WTC11 (cell line): ENCODE measurements around the gene NUP62CL. TPM values are rescaled to one million over a fixed set of nuclear protein-coding genes. Genes with fewer than 3 reads are reported as not detected.
"Not testable (repeated sequence)": the region's sequence is repeated elsewhere in the genome, so short reads cannot be mapped to it uniquely, and the experiment has no call there.

ENCODE experiments used
- ATAC-seq: fragments of 200-7000 bp; cut with Tn5 transposase; 2 replicates; pipeline ENCODE4 v1.10.0; 2021; ENCODE audit warnings: mild to moderate bottlenecking, moderate library complexity
- CTCF ChIA-PET: fragments of 300-600 bp; sonication (Branson Sonifier 250); formaldehyde crosslinking; loops from one replicate; lab custom pipeline; 2021; ENCODE audit warnings: antibody characterized with exemption; lab: Charles Lee
- POLR2A ChIA-PET: fragments of 350-600 bp; sonication (Branson Sonifier 250); formaldehyde crosslinking; loops from one replicate; lab custom pipeline; 2021; ENCODE audit warnings: antibody characterized with exemption; lab: Charles Lee
- DNase-seq: peaks from one replicate; pipeline ENCODE4 v3.0.0; 2021; ENCODE audit warnings: low spot score
- H3K27ac Mint-ChIP-seq: 2 replicates; pipeline ENCODE4 v1.8.0; 2021; ENCODE audit warnings: mixed read lengths
- H3K27me3 Mint-ChIP-seq: 2 replicates; pipeline ENCODE4 v1.8.0; 2021; ENCODE audit warnings: low read depth, mild to moderate bottlenecking, moderate library complexity, mixed read lengths
- H3K36me3 Mint-ChIP-seq: 2 replicates; pipeline ENCODE4 v1.8.0; 2021; ENCODE audit warnings: mixed read lengths
- H3K4me1 Mint-ChIP-seq: 2 replicates; pipeline ENCODE4 v1.8.0; 2022; ENCODE audit warnings: mixed read lengths
- H3K4me3 Mint-ChIP-seq: 2 replicates; pipeline ENCODE4 v1.8.0; 2021; ENCODE audit warnings: mild to moderate bottlenecking, moderate library complexity, mixed read lengths
- H3K9me3 Mint-ChIP-seq: 2 replicates; pipeline ENCODE4 v1.8.0; 2021; ENCODE audit warnings: mixed read lengths
- ARID4B ChIP-seq: sonication (generic); formaldehyde crosslinking; IDR thresholded peaks from 2 replicates; pipeline ENCODE4 v1.8.0; 2023; ENCODE audit warnings: missing genetic modification reagents, mild to moderate bottlenecking, borderline replicate concordance
- ATF1 ChIP-seq: sonication (generic); formaldehyde crosslinking; IDR thresholded peaks from 2 replicates; pipeline ENCODE4 v1.8.1; 2023; ENCODE audit warnings: mild to moderate bottlenecking, moderate library complexity, missing genetic modification reagents
- CBFB ChIP-seq: sonication (generic); formaldehyde crosslinking; IDR thresholded peaks from 2 replicates; pipeline ENCODE4 v1.8.1; 2022; ENCODE audit warnings: mild to moderate bottlenecking, low read depth, missing genetic modification reagents
- ETV6 ChIP-seq: sonication (generic); formaldehyde crosslinking; IDR thresholded peaks from 2 replicates; pipeline ENCODE4 v1.8.1; 2022; ENCODE audit warnings: mild to moderate bottlenecking, missing genetic modification reagents
- FOXJ3 ChIP-seq: sonication (generic); formaldehyde crosslinking; IDR thresholded peaks from 2 replicates; pipeline ENCODE4 v1.9.0; 2021; ENCODE audit warnings: missing genetic modification reagents, mild to moderate bottlenecking, borderline replicate concordance
- GRHL2 ChIP-seq: fragments of 250-450 bp; sonication (Bioruptor Pico); IDR thresholded peaks from 2 replicates; pipeline ENCODE4 v1.8.0; 2022; ENCODE audit warnings: mild to moderate bottlenecking, moderate library complexity; ENCODE audit not compliant: insufficient replicate concordance, severe bottlenecking
- HMGA2 ChIP-seq: fragments of 250-450 bp; sonication (Bioruptor Pico); IDR thresholded peaks from 2 replicates; pipeline ENCODE4 v1.4.0; 2021; ENCODE audit warnings: mild to moderate bottlenecking, moderate library complexity
- IRF1 ChIP-seq: sonication (generic); formaldehyde crosslinking; IDR thresholded peaks from 2 replicates; pipeline ENCODE4 v1.8.0; 2023; ENCODE audit warnings: missing genetic modification reagents
- JAZF1 ChIP-seq: fragments of 250-450 bp; sonication (Bioruptor Pico); IDR thresholded peaks from 2 replicates; pipeline ENCODE4 v1.9.0; 2021; ENCODE audit warnings: moderate library complexity, mild to moderate bottlenecking, inconsistent platforms
- MXD4 ChIP-seq: fragments of 250-450 bp; sonication (Bioruptor Pico); IDR thresholded peaks from 2 replicates; pipeline ENCODE4 v1.8.0; 2021; ENCODE audit warnings: mild to moderate bottlenecking, moderate library complexity, borderline replicate concordance
- NFE2L1 ChIP-seq: sonication (generic); formaldehyde crosslinking; IDR thresholded peaks from 2 replicates; pipeline ENCODE4 v1.8.1; 2023; ENCODE audit warnings: missing genetic modification reagents
- NFYB ChIP-seq: sonication (generic); formaldehyde crosslinking; conservative IDR thresholded peaks from 2 replicates; pipeline ENCODE4 v1.8.0; 2022; ENCODE audit warnings: low read depth, missing genetic modification reagents
- OVOL2 ChIP-seq: fragments of 250-450 bp; sonication (Bioruptor Pico); IDR thresholded peaks from 2 replicates; pipeline ENCODE4 v1.9.0; 2021; ENCODE audit warnings: mild to moderate bottlenecking, borderline replicate concordance
- PRRX2 ChIP-seq: fragments of 250-450 bp; sonication (Bioruptor Pico); IDR thresholded peaks from 2 replicates; pipeline ENCODE4 v1.8.0; 2021; ENCODE audit warnings: mild to moderate bottlenecking
- RELA ChIP-seq: sonication (generic); formaldehyde crosslinking; IDR thresholded peaks from 2 replicates; pipeline ENCODE4 v1.8.1; 2022; ENCODE audit warnings: missing genetic modification reagents, mild to moderate bottlenecking, borderline replicate concordance
- SMAD4 ChIP-seq: sonication (generic); formaldehyde crosslinking; IDR thresholded peaks from 2 replicates; pipeline ENCODE4 v1.8.0; 2022; ENCODE audit warnings: mild to moderate bottlenecking, missing genetic modification reagents
- STAT6 ChIP-seq: sonication (generic); formaldehyde crosslinking; conservative IDR thresholded peaks from 2 replicates; pipeline ENCODE4 v1.8.1; 2023; ENCODE audit warnings: mild to moderate bottlenecking, low read depth, missing genetic modification reagents, moderate library complexity
- ZNF138 ChIP-seq: sonication (generic); formaldehyde crosslinking; conservative IDR thresholded peaks from 2 replicates; pipeline ENCODE4 v1.8.1; 2022; ENCODE audit warnings: mild to moderate bottlenecking, moderate library complexity, missing genetic modification reagents
- ZNF317 ChIP-seq: sonication (generic); formaldehyde crosslinking; IDR thresholded peaks from 2 replicates; pipeline ENCODE4 v1.8.1; 2023; ENCODE audit warnings: low read depth, mild to moderate bottlenecking, moderate library complexity, missing genetic modification reagents, borderline replicate concordance
- ZNF423 ChIP-seq: fragments of 250-450 bp; sonication (Bioruptor Pico); IDR thresholded peaks from 2 replicates; pipeline ENCODE4 v2.1.2; 2022; ENCODE audit warnings: mild to moderate bottlenecking, moderate library complexity
- ZNF425 ChIP-seq: fragments of 250-450 bp; sonication (Bioruptor Pico); conservative IDR thresholded peaks from 2 replicates; pipeline ENCODE4 v1.9.0; 2021; ENCODE audit warnings: mild to moderate bottlenecking
- total RNA-seq: library from RNA; stranded (reverse); gene quantifications from 3 replicates; pipeline ENCODE4 v1.2.3, GENCODE V29; 2021

NUP62CL gene
- total RNA-seq, 1 experiment from 2014 or later, result 3.3 TPM

GRCh38 chrX:107204068-107204605 is 2.1 kb downstream of the NUP62CL start:
- Mint-ChIP-seq H3K27ac (no peak overlapping the region), H3K4me3 (no peak overlapping the region), H3K27me3 (no peaks in the 10 kb centered on the region), H3K4me1 (peaks cover 9% of the 10 kb centered on the region; the same call in 1 of the 2 replicates), H3K36me3 (no peaks in the 10 kb centered on the region), H3K9me3 (no peaks in the 10 kb centered on the region)
- TF ChIP-seq CBFB (CRISPR knock-in tag) (no peak), FOXJ3 (CRISPR knock-in tag) (no peak), NFE2L1 (no peak), GRHL2 (CRISPR knock-in tag) (no peak), ETV6 (CRISPR knock-in tag) (no peak), ZNF425 (CRISPR knock-in tag) (no peak), OVOL2 (CRISPR knock-in tag) (no peak), ZNF317 (CRISPR knock-in tag) (no peak), NFYB (CRISPR knock-in tag) (no peak), SMAD4 (no peak)
- no peak for ATAC-seq
- POLR2A ChIA-PET, result no interaction called here
- CTCF ChIA-PET, result interaction anchor here (0.5 kb wide), 1 partner anchor 17 kb away, joined by 3 read pairs; no protein-coding TSS in a partner anchor
- DNase-seq, result no peak

- ATAC-seq (no peak), DNase-seq (no peak)
- no peaks in the 10 kb centered on the region for H3K36me3 Mint-ChIP-seq
- CTCF ChIA-PET, result no interaction called here
- no peak overlapping the region for H3K4me3 Mint-ChIP-seq
- H3K27me3 Mint-ChIP-seq, result no peaks in the 10 kb centered on the region
- TF ChIP-seq ATF1 (no peak), ZNF138 (no peak), RELA (CRISPR knock-in tag) (no peak), PRRX2 (no peak), ARID4B (CRISPR knock-in tag) (no peak), HMGA2 (no peak), JAZF1 (CRISPR knock-in tag) (no peak), STAT6 (CRISPR knock-in tag) (no peak), IRF1 (no peak), MXD4 (CRISPR knock-in tag) (no peak), ZNF423 (CRISPR knock-in tag) (no peak)
- TF ChIP-seq, all 79 proteins: peak for 0
- H3K4me1 Mint-ChIP-seq, result peaks cover 4% of the 10 kb centered on the region; the same call in 1 of the 2 replicates
- H3K9me3 Mint-ChIP-seq, result no peaks in the 10 kb centered on the region
- H3K27ac Mint-ChIP-seq, result no peak overlapping the region
- POLR2A ChIA-PET, result no interaction called here
These were observed 6.7 kb downstream of the NUP62CL start for GRCh38 chrX:107199491-107199890.

GRCh38 chrX:107198074-107198473 is 8.2 kb downstream of the NUP62CL start:
- not testable (repeated sequence) for H3K9me3 Mint-ChIP-seq

More at GRCh38 chrX:107198074-107198473, 8.2 kb downstream of the NUP62CL start:
- H3K27me3 Mint-ChIP-seq, H3K4me3 Mint-ChIP-seq, H3K27ac Mint-ChIP-seq, DNase-seq, CTCF ChIA-PET, H3K4me1 Mint-ChIP-seq, POLR2A ChIA-PET, ATAC-seq, H3K36me3 Mint-ChIP-seq: not testable (repeated sequence)
